Measurements from ENCODE around the gene SH2D5.
"Not testable (repeated sequence)": the region's sequence is repeated elsewhere in the genome, so short reads cannot be mapped to it uniquely, and the experiment has no call there.

Gene SH2D5

DNA sequence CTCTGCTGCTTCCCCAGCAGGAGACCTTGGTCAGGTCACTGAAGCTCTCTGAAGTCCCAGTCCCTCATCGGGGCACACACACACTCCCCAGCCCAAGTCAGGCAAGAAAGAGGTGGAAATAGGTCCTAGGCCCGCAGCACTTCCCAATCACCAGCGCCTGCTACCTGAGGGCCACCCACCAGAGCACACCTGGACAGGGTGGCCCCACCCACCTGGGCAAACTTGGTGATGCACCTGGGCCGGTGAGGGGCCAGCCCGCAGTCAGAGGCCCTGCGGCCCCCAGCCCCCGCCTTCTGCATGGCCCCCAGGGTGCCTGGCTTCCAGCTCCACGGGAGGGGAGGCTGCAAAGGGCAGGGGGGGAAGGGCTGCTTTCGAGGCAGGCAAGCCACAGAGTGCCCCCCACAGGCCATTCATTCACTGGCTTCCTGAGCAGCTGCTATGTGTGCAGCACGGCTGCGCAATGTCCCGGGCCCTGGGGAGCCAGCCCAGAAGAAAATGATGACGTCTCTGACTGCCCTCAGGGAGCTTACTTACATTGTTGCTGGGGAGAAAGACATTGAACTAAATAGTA, 4.7 kb downstream of the SH2D5 start:
- DNase-seq, result no peak

DNA sequence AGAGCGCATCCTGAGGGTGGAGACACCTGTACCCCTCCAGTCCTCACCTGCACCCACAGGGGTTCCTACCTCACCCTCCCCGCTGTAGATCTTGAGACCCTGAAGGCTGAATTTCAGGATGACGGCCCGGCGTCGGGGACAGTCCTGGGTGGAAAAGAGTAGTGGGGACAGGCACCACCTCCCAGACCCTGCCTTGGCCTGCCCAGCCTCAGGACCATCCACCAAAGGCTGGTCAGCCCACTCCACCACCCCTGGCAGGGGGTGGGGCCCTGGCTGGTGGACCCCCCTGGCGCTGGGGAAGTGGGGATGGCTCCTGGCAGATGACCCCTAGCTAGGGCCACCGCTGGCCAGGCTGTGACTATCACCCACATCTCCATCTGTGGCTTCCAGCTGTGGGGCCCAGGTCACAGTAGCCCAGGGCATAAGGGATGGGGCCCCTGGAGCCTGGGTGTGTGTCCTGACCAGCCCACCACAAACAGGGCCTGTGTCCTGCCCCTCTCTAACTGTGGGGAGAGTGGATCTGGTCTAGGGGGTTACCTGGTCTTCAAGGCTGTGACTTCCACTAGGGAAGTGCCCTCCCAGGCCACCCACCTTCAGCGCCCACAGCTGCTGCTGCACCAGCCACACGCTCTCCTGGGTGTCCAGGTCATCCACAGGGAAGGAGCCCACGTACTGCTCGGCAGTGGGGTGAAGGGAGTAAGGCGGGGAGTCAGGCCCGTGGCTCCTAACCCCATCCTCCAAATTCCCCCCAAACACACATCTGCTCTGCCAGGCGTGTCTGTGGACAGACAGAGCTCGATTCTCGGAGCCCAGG, 5.4 kb downstream of the SH2D5 start:
- no peak for DNase-seq

DNA sequence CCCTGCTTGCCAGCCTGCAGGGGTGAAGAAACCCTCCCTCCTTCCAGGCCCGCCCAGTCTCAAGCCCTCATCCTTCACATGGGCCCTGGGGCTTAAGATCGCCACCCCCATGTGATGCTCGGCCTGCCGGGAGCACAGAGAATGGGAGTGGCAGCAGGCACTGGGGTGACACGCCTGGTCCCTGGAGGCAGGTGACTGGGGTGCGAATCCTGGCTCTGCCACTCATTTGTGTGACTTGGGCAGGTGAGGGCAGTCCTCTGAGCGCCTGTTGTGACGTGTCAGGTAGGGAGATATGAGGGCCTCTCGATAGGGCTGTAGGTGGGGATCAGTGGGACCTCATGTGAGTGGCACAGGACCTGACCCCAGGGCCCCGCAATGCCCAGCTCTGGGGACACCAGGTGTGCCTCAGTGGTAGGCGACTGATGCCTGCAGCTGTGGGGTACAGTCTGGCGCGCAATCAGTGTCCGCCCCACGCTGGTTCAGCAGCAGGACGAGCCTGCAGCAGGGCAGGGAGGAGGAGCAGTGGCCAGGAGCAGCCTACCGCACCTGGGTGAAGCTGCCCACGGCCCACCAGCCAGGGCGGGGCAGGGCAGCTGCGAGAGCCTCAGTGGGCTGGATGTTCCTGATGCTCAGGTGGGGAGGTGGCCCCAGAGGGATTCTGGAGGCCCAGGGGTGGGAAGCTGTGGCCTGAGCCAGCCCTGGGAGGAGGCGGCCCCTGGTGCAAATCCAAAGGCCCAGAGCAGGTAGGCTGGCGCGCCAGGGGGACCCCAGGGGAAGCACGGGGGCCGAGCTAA, 6.2 kb downstream of the SH2D5 start:
- no peak for DNase-seq

DNA sequence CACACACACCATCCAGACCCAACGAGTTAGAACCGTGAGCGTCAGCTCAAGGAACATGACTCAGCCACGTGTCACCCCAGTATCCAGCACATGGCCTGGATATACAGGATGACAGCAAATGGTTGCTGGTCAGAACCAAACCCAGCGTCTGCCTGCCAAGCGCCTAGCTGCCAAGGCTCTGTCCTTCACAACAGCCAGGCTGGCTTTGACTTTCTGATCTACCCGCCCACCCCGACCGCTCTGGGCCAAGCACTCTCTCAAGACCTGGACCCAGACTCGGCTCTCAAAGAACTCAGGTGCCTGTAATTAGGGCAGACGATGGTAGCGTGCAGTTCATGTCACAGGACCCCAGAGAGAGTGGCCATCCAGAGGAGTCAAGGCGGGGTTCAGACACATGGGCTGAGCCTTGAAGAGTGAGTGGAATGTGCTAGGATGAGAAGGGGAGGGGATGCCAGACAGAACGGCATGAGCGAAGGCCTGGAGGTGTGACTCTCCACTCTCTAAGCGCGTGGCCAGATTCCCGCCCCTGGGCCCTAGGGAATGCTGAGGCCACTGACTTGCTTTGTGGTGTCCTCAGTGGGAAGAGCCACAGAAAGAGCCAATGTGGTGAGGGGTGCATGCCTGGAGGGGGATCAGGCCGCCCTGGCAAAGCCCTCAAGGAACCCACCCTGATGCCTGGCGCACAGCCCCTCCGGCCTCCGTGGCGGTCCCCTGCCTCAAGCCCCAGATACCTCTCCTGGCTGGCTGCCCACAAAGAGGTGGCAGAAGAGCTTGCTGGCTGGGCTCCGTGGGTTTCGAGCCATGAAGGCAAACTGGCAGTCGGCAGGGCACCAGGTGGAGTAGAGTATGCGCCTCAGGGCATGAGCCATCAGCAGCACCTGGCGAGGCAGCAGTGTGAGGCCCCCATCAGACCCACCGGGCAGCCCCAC, 7.0 kb downstream of the SH2D5 start:
- peak; percentile 86 for DNase-seq

DNA sequence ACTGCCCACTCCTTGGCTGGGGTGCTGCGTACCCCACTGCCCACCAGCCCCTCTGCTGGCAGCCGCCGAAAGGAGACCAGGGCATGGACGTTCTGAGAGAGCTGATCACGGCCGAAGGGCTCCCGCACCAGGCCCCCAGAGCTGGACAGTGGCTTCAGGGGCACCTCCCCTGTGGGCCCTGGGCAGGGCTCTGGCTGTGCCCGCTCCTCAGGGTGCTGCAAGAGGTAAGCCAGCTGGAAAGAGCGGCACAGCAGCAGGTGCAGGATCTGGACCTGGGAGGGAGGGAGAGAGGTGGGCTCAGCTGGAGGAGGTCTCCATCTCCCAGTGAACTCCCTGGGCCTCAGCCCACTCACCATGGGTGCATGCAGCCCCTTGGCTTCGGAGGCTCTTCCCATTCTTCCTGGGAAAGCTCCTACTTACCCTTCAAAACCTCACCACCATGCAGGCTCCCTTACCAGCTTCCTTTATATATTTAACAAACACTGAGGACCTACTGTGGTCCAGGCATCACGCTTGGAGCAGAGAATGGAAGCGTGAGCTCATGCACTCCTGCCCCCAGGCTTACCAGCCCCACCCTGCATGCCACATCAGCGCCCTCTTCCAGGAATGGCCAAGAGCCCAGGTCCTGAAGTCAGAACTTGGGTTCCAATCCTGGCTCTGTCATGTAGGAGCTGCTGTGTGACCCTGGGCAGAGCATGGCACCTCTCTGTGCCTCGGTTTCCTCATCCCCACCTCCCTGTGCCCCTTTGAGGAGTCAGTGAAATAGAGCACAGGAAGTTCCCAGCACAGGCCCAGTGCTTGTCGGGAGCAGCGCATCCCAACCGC, 7.9 kb downstream of the SH2D5 start:
- DNase-seq, result no peak

DNA sequence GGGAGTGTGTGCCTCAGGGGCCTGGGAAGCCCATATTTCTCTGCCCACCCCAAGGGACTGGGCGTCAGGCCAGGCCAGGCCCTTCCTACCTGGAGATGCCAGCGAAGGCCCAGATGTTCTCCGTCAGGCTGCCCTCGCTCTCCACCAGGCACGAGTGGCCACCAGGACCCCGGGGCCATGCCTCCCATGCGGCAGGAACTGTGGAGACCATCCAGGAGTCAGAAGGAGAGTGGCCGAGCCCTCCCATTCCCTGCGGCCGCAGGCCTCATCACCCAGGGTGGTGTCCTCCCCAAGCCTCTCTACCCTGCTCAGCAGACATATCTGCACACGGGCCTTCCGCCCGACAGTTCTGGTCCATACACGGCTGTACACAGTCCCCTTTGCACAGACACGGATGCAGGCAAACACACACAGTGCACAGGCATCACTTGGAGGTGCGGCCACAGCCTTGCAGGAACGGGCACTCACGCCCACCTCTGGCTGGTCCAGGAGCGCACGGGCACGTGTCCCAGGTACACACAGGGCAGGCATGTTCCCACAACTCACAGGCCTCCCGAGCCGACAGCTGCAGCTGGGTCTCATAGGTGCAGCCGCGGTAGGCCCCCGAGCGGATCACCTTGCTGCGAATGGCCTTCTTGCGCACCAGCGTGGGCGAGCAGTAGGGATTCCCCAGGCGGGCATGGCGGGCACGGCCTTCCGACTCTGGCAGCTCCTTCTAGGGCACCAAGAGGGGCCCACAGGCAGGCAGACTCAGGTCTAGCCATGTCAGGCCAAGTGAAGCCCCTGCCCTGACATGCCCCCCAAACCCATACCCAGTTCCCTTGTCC, 8.8 kb downstream of the SH2D5 start:
- DNase-seq, result no peak

DNA sequence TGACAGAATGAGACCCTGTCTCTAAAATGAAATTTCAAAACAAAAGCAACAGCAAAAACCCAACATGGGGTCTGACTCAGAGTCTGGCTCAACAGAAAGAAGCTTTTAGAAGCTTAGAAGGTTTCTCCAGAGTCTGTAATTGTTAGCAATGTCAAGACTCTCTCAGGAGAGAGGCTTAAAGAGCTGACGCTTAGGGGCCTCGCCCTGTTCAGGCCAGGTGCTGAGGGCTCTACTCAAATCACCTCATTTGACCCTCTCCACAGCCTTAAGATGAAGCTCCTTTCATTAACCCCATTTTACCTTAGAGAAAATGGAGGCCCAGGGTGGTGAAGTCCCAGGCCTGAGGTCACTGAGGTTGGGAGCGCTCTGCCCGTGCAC, 9.4 kb downstream of the SH2D5 start:
- DNase-seq, result no peak

DNA sequence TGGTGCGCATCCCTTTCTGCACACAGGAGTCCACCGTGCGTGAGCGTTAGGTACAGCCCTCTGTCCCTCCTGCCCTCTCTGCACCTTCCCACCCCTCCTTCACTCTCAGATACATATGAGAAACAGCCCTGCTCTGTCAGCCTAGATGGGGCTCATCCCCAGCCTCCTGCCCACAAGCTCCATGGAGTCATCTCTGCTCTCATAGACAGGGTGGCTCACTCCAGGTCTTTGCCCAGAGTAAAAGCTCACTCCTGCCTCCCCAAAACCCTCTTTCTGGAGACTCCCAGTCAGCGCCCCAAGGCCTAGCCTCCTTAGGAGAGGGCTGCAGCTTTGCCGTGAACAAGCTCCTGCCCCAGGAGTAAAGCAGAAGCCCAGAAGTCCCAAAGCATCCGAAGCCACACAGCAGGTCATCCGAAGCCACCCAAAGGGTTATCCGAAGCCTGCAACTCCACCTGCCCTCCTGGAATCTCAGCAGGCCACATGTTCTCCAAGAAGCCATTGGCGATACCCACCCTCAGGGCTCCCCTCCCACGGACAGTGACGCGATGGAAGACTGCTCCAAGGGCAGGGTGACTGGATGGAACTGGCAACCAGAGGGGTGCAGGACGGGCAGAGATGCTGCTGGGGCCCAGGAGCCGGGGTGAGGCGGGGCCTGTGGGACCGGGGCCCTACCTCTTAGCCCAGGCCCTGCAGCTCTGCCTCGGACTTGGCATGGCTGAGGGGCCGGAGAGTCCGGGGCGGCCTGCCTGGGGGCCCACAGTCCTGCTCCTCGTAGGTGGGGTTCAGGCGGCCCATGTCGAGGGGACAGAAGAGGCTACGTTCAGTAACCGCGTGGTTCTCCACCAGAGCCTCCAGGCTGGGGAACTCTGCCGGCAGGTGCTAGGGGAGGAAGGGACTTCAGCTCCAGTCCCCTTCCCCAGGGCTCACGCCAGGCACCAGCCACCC, 11.1 kb downstream of the SH2D5 start:
- no peak for DNase-seq

DNA sequence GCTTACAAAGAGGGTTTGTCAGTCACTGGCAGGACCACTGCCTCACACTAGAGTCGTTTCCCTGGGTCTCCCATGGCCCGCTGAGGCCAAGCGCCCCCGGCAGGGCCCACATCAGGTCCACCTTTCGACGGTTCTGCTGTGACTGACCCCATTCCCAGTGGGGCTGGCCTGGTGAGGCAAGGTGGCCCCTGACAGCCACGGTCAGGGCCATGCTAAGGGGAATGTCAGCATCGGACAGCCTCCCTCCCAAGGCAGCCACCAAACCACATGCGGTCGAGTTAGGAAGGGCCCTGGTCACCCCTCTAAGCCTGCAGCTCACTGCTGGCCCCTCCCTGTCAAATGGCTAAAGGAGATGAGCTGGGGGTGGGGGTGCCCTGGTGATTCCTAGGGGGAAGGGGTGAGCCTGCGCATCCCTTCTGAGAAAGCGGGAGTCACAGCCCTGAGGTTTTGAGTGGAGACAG, 11.8 kb downstream of the SH2D5 start:
- no peak for DNase-seq

DNA sequence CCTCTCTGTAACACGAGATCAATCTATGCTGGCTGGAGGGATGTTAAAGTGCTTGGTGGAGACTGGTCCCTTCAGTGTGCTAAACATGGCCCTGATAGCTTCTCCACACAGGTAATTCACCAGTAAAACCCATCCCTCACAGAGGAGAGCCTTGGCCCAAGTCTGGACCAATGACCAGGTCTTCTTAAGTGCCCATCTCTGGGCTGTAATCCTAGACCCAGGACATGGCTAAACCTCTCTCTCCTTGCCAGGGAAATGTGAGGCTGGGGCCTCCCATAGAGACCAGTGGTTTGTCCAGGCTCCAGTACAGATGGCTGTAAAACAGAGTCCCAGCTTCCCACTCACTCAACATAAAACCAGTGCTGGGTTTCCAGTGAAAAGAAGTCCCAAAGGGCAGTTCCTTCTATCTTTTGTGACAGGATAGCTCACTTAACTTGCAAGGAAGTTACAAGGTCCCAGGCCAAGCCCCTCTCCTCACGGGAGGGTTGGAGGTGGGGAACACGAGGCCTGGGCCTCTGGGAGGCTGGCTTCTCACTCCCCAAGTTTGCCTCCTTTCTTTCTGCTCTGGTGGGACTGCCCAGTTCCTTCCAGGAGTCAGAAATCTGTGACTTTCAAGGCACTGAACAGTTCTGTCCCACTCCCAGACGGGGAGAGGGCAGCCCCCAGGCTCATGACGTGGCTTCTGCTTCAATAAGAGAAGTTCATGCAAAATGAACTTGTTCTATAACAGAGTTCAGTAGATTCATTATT, 12.5 kb downstream of the SH2D5 start:
- DNase-seq, result no peak

DNA sequence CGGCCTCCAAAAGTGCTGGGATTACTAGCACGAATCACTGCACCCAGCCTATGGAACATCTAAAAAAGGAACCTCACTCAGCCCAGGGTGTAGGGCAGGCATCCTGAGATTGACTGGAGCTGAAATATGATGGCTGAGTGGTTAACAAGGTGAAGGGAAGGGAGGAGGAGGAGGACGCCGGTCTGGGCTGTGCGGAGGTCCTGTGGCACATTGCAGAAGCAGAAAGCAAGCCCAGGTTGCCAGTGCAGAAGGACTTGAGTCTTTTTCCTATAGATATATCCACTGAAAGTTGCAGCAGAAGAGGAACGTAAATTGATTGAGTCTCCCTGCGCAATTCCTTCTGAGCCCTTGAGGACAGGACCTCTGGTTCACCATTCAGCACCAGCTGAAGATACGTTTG, 13.2 kb downstream of the SH2D5 start:
- DNase-seq, result no peak

DNA sequence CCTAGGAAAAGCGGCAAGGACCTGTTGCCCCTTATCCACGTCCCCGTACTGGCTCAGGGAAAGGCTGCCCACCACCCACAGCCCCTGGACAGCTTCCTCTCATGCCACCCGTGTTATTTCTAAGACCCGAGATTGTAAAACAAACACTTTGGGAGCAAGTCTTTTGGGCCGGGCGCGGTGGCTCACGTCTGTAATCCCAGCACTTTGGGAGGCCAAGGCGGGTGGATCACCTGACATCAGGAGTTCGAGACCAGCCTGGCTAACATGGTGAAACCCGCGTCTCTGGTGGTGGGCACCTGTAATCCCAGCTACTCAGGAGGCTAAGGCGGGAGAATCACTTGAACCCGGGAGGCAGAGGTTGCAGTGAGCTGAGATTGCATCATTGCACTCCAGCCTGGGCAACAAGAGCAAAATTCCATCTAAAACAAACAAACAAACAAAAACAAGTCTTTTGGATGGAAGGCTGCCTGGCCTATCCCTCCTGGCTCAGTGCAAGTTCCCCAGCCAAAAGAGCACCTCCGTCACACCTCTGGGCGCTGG, 14.1 kb downstream of the SH2D5 start:
- not testable (repeated sequence) for DNase-seq

DNA sequence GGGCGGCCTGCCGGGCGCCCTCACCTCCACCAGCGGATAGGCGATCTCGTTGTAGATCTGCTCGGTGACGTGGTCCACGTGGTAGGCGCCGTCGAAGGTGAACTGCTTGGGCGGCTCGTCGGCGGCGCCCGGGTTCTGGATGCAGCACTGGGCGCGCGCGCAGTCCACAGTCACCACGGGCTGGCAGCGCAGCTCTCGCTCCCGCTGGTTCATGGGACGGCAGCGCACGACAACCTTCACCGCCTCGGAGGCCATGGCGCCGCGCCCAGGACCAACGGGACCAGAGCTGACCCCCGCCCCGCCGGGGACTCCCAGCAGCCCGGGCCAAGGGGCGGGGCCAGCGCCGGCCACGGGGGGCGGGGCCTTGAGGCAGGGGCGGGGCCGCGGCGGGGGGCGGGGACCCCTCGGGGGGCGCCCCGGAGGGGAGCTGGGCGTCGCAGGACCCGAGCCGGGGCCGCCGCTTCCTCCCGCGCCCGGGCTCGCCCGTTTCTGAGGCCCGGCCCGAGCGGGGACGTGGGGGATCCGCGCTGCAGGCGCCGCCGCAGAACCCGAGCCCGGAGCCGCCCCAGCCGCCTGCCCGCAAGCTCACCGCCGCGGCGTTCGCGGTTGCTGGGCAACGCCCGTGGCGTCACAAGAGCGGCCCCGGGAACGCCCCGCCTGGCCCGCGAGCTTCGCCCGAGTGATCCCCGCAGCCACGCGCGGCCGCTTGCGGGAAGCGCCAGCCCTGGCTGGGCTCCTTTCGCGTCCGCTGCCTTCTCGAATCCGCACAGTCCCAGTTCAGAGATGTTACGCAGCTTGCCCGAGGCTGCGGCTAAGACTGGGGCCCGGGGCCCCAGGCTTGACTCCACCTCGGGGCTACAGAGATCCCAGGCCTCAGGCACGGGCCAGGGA, 14.8 kb downstream of the SH2D5 start, which contains the start of gene KIF17:
Gene KIF17 (minus strand): TSS at position 556 of the 891 bp plus-strand sequence. CDS start 301 bp downstream, at position 255.
- DNase-seq, result peak; percentile 29

DNA sequence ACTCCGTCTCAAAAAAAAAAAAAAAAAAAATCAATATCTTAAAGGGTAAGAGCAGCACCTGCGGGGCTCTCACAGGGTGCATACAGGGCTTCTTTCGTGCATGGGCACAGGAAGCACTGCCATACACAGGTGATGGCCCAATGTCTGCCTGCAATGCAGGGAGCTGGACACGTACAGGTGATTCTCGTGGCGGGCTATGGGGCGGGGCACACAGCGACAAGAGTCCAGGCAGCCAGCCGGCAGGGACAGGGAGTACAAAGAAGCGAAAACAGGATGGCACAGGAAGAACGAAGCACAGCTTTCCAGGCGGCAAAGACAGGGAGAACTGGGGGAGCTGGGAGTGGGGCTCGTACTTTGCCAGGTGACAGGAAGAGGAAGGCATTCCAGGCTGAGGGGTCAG, 16.3 kb downstream of the SH2D5 start:
- DNase-seq, result no peak

DNA sequence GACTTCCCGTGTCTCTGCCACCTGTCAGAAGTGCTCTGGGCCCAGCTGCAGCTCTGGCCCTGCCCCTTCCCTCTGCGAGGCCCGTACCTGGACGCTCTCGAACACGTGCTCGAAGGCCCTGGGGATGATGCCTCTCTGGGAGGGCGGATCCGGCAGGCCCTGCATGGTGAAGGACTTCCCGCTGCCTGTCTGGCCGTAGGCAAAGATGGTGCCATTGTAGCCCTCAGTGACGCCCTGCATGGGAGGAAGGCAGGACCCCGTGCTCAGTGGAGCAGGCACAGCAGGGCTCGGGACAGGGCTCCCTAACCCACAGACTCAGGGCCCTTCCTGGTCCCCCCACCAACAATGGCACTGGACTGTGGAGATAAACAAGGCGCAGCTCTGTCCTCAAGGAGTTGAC, 17.1 kb downstream of the SH2D5 start:
- DNase-seq, result no peak

DNA sequence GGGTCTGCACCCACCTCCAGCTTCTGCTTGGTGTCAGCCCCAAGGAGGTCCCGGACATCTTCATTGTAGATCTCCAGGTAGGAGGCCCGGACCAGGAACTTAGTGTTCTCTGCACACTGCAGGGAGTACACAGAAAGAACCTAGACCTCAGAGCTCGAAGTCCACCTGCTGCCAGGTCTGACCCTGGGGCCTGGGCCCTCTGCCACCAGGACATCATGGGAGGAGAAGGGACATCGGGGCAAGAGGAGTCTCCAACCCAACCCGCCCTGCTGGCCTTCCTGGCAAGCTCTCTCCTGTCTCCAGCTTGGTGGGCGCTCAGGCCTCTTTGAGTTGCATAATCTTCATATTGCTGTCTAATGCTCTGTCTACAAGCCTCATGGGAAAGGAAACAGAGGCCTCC, 19.1 kb downstream of the SH2D5 start:
- DNase-seq, result no peak

DNA sequence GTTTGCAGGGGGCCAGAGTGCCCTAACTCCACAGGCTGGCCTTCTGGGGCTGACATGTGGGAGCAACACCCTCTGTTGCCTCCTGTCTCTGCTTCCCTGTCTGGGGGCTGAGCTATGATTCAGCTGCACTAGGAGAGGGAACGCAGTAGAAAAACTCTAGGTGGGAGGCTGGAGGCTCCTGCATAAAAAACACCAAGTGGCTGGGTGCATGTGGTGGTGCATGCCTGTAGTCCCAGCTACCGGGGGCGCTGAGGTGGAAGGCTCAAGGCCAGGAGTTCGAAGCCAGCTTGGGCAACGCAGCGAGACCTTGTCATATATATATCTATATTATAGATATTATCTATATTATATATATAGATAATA, 20.3 kb downstream of the SH2D5 start:
- DNase-seq, result no peak

Measured in COR-L47 (cell line).